NCI-H2081 (cell line): Measurements from ENCODE around the gene PALD1.

ENCODE experiments used
- DNase-seq, 2 experiments: peaks; one replicate each; lab custom pipeline; 2025; lab: John Stamatoyannopoulos, UW

PALD1 gene

GRCh38 chr10:70458329-70459060 is 20.1 kb upstream of the PALD1 start:
- no peak for DNase-seq

- no peak for DNase-seq
Measured at GRCh38 chr10:70459061-70459773, 19.4 kb upstream of the PALD1 start.

GRCh38 chr10:70459774-70460490 is 18.6 kb upstream of the PALD1 start:
- DNase-seq = no peak

GRCh38 chr10:70461397-70462348 is 16.9 kb upstream of the PALD1 start:
- peak; percentile 19 to 53 for DNase-seq

- DNase-seq = peak; percentile 81 to 93
Measured at GRCh38 chr10:70462349-70462984, 16.1 kb upstream of the PALD1 start.

GRCh38 chr10:70465278-70465677 is 13.3 kb upstream of the PALD1 start:
- no peak for DNase-seq

- DNase-seq = no peak
Measured at GRCh38 chr10:70465832-70466231, 12.7 kb upstream of the PALD1 start.

GRCh38 chr10:70466951-70467350 is 11.6 kb upstream of the PALD1 start:
- no peak for DNase-seq

- DNase-seq = no peak
Measured at GRCh38 chr10:70472799-70473454, 5.6 kb upstream of the PALD1 start.

- no peak for DNase-seq
Measured at GRCh38 chr10:70474780-70475179, 3.8 kb upstream of the PALD1 start.

- DNase-seq = no peak
Measured at GRCh38 chr10:70475661-70476060, 2.9 kb upstream of the PALD1 start.

- DNase-seq = no peak
Measured at GRCh38 chr10:70476249-70477035, 2.1 kb upstream of the PALD1 start.

- no peak for DNase-seq
Measured at GRCh38 chr10:70477661-70478162, 855 bp upstream of the PALD1 start.

GRCh38 chr10:70479165-70479581 is 606 bp downstream of the PALD1 start:
- no peak for DNase-seq

- no peak for DNase-seq
Measured at GRCh38 chr10:70479626-70480238, 1.2 kb downstream of the PALD1 start.

- DNase-seq = no peak
Measured at GRCh38 chr10:70480239-70480861, 1.8 kb downstream of the PALD1 start.

GRCh38 chr10:70481105-70481504 is 2.5 kb downstream of the PALD1 start:
- no peak for DNase-seq

GRCh38 chr10:70481831-70482530 is 3.4 kb downstream of the PALD1 start:
- no peak for DNase-seq
